GM12878 (cell line): ENCODE results near the gene SURF6.

Source experiments
- EZH2 ChIP-seq: IDR thresholded peaks from 2 replicates; pipeline ENCODE4 v1.6.1; 2012; ENCODE audit warnings: low read depth, mild to moderate bottlenecking, control low read depth, inconsistent platforms, low read length, borderline replicate concordance; ENCODE audit not compliant: control insufficient read depth
- NR2F1 ChIP-seq: fragments of 450-650 bp; conservative IDR thresholded peaks from 2 replicates; pipeline ENCODE4 v1.6.1; 2017; ENCODE audit warnings: mild to moderate bottlenecking
- TF ChIP-seq, protein P1 (sequence below): fragments of 450-650 bp; IDR thresholded peaks from 2 replicates; pipeline ENCODE4 v1.6.1; 2016; ENCODE audit warnings: mild to moderate bottlenecking
- TF ChIP-seq, protein P2 (sequence below): fragments of 450-650 bp; formaldehyde crosslinking; IDR thresholded peaks from 2 replicates; pipeline ENCODE4 v1.4.0; 2020; ENCODE audit warnings: mild to moderate bottlenecking, moderate library complexity

DNA sequence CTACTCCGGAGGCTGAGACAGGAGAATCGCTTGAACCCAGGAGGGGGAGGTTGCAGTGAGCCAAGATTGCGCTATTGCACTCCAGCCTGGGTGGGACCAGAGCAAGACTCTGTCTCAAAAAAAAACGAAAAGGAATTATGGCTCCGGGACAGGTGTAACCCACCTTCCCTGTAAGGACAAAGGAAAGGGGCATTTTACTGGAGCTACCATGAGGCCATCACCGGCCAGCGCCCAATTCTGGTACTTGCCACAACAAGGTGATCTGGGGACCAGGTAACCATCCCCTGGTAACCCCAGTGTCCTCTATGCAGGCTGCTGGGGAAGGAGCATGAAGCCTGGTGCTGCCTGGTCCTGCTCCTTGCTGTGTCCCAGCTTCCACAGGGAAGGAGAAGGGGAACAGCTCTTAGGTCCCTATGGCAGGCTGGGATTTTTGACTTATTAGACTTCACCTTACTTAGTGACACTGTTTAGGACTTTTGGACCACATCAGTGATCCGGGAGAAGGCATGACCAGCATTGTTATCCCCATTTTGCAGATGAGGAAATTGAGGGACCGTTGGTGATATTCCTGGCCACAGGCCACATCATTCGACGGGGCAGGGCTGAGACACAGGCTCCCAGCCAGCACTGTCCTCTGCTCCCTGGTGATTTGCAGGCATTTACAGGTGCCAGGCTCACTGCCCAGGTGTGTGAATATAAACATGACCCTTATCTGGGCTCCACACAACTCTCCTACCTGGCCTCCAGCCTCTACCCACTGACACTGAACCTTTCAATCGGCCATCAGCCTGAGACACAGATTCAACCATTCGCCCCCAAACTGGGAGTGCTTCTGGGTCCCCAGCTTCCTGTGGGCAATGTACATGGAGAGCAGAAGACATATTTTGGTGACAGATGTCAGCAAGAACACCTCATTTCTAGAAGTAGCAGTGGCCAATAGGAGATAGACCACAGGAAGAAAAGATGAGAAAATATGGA is 34.4 kb downstream of the SURF6 start:
- TF ChIP-seq EZH2 (no peak), NR2F1 (no peak)
- TF ChIP-seq, protein P1, sequence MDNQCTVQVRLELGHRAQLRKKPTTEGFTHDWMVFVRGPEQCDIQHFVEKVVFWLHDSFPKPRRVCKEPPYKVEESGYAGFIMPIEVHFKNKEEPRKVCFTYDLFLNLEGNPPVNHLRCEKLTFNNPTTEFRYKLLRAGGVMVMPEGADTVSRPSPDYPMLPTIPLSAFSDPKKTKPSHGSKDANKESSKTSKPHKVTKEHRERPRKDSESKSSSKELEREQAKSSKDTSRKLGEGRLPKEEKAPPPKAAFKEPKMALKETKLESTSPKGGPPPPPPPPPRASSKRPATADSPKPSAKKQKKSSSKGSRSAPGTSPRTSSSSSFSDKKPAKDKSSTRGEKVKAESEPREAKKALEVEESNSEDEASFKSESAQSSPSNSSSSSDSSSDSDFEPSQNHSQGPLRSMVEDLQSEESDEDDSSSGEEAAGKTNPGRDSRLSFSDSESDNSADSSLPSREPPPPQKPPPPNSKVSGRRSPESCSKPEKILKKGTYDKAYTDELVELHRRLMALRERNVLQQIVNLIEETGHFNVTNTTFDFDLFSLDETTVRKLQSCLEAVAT = no peak
- TF ChIP-seq, protein P2, sequence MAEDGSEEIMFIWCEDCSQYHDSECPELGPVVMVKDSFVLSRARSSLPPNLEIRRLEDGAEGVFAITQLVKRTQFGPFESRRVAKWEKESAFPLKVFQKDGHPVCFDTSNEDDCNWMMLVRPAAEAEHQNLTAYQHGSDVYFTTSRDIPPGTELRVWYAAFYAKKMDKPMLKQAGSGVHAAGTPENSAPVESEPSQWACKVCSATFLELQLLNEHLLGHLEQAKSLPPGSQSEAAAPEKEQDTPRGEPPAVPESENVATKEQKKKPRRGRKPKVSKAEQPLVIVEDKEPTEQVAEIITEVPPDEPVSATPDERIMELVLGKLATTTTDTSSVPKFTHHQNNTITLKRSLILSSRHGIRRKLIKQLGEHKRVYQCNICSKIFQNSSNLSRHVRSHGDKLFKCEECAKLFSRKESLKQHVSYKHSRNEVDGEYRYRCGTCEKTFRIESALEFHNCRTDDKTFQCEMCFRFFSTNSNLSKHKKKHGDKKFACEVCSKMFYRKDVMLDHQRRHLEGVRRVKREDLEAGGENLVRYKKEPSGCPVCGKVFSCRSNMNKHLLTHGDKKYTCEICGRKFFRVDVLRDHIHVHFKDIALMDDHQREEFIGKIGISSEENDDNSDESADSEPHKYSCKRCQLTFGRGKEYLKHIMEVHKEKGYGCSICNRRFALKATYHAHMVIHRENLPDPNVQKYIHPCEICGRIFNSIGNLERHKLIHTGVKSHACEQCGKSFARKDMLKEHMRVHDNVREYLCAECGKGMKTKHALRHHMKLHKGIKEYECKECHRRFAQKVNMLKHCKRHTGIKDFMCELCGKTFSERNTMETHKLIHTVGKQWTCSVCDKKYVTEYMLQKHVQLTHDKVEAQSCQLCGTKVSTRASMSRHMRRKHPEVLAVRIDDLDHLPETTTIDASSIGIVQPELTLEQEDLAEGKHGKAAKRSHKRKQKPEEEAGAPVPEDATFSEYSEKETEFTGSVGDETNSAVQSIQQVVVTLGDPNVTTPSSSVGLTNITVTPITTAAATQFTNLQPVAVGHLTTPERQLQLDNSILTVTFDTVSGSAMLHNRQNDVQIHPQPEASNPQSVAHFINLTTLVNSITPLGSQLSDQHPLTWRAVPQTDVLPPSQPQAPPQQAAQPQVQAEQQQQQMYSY (CRISPR knock-in tag) = no peak
